Activated CD4-positive, CD25-positive, alpha-beta regulatory T cell treated with anti-CD3 and anti-CD28 coated beads, Interleukin-2, amount 50 U/mL, for 16 hours (primary cell): ENCODE results near the gene ASXL1.

Experiments used
- DNase-seq: peaks from one replicate; pipeline ENCODE4 v3.0.0-alpha.2; 2020; ENCODE audit warnings: low read depth, low spot score

The ASXL1 gene

DNA sequence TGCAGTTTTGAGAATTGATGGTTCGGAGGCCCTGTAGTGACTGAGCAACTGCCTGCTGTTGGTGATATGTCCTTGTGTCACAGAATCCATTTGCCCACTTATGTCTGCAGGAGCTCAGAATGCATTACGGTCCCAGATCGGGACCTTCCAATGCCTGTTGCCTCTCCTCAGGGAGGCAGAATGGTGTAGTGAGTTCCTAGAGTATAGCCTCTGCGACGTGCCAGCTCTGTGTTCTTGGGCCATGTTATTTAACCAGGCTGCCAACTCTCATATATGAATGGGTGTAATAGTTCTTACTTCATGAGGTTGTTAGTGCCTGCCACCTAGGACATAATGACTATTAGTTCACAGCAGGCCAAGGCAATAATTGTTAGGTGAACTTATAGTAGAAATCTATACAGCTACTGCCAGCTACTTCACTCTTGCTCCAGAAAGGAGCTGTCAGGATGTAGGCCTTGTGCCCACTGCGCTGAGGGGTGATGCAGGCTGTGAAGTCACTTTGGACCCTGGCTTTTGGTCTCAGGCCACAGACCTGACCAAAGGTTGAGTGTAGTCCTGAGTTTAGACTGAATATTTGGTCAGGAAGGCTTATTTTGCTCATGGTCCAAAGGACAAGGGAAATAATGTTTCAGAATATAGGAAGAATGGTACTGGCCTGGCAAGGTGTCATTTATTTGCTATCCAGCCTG is 82.1 kb downstream of the ASXL1 start:
- no peak for DNase-seq

DNA sequence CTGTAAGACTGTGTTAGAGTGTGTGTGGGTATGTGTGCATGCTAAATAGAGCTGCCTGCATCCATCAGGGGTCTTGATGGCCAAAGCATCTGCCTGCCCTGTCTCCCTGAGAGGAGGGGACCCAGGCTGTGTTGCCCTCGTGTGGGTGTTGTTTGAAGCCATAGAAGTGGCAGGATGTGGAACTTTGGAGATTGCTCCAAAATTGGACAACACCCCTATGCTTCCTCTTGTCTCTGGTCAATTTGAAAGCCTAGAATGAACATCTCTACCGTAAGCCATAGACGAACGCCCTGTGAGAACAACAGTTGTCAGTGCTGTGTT is 82.6 kb downstream of the ASXL1 start:
- DNase-seq: no peak

DNA sequence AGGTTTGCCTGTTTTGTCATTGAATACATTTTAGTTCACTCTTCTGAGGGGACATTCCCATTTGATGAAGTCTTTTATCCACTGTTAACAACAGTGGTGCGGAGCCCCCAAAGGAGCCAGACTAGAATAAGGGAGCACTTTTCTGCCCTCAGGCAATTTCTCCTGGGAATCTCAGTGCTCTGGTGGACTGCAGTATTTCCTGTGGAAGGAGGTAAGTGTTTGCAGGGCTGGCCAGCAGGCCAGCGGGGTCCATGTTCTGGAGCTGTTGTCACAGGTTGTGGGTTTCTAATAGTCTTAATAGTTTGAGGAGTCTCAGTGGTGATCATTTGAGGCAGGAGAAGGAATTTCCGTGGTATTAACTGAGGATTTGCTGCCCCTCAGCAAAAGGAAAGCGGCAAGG is 83.5 kb downstream of the ASXL1 start:
- DNase-seq: no peak

DNA sequence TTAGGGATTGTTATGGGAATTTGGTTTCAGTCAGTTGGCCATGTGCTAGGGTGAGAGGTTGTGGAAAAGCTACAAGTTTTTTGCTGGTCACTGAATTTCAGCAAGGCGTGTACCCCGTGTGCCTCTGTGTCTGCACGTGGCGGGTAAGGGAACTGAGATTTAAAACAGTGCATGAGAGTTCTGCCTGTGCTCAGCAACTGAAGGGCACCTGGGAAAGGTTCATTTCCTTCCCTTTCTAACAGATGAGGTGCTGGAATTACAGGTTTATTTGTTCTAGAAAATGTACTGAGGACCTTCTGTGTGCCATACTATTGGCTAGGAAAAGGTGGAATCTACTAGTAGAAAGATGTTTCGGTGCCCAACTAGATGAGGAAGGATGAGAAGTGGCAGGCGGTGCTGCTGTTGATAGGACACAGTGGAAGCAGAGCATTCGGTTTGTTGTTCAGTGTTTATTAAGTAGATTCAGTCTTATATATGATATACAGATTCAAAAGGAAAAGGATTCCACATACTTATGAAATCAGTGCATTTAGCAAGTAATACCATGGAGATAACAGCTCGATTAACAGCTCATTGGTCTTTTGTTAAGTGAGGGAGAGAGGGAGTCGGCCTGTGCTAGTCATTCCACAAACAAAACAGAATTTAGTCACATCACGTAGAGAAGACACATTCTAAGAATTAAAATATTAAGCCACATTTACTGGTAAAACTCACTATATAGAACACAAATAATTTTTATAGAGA is 84.7 kb downstream of the ASXL1 start:
- DNase-seq: no peak

DNA sequence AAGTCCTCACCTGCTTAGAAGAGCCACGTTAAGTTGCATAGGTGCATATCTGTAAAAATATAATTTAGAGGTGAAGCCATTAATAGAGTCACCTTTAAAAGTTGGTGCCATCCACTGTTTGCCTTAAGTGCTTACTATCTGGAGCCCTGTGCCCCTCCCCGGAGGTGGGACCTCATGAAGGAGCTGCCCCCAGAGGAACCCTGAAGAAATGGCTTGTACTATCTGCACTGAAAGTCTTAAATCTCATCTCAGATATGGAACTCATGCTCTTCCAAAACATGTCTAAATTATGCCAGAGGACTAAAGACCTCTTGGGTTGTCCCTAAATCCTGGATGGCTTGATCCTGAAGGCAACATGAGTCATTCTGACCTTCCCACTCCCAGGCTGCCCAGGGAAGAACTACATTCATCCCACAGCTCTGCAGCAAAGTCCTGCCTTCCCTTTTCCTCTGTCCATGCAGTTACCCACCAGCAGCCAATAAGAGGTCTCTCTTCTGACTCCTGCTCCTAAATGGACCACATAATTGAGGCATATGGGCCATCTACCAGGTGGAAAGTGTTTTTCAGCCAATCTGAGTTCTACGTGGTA is 85.3 kb downstream of the ASXL1 start:
- DNase-seq: no peak

DNA sequence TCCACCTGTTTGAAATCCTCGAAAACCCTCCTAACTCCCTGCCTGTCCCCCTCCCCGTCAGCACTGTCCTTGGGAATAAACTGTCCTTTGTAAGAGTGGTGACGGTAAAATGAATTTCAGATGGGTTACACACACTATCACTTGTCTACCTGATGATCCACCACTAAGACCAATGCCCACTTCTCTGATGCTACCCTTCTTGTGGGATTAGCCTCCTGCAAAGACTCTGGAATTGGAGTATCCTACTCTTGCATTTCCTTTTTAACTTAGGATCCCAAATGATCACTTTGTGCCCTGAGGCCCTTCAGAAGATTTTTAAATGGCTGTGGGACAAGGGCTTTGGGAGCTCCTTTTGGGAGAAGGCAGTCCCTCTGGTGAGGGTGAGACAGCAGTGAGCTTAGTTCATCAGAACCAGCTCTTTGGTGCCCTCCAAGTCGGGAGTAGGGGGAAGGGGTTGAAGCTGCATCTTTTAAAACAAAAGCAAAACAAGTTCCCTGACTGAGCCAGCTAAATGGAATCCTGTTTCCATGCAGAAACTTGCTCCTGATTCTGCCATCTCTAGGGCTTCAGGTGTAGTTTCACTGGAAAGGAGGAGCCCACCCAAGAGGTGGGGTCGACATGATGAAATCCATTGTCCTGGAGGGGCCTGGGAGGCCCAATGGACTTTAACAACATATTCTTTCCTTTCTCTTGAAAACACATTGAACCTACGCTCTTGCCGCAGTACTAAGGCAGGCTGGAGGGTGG is 86.5 kb downstream of the ASXL1 start:
- no peak for DNase-seq

GRCh38 chr20:32445539-32446273 is 87.6 kb downstream of the ASXL1 start:
- DNase-seq: no peak

- no peak for DNase-seq
Observed at GRCh38 chr20:32446301-32447100, 88.4 kb downstream of the ASXL1 start.

GRCh38 chr20:32447136-32448027 is 89.3 kb downstream of the ASXL1 start:
- DNase-seq: no peak

- DNase-seq: no peak
Observed at GRCh38 chr20:32448306-32449056, 90.3 kb downstream of the ASXL1 start.

DNA sequence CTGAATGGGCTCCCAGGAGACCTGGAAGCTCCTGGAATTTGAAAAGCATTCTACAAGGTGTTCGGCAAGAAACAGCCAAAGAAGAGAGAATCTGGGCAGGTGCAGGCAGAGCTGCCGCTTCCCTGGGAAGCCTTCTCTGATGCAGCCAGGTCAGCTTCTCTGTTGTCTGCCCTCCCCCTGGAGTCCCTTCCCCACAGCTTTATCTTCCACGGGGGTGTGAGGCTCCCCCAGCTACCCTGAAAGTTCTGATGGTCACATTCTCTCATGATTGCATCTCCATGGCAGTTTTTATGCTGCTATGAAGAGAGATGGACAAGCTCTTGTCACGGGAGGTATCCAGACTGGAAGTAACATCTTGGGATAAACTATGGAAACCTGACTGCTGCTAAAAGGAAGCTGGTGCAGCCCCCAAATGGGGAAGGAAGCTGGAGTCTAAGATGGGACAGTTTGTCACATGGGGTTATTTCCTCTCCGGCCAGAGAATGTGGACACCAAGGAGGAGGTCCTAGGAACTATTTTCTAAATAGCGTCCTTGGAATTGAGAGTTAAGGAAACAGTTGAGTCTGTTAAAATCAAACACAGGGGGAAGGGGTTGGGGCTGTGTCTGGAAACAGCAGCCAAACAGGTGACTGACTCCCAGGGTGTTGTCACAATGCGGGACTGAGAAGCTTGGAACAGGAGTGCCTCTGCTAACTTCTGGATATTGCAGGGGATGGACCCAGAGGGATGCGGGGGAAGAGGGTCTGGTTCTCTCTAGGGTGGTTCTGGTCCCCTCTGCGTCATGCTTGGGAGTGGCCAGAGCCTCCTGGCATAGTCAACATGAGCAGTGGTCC is 91.1 kb downstream of the ASXL1 start:
- DNase-seq: no peak

GRCh38 chr20:32449890-32450401 is 91.8 kb downstream of the ASXL1 start:
- DNase-seq: no peak

- no peak for DNase-seq
Observed at GRCh38 chr20:32450484-32451061, 92.4 kb downstream of the ASXL1 start.

- DNase-seq: no peak
Observed at GRCh38 chr20:32451340-32451681, 93.2 kb downstream of the ASXL1 start.

- DNase-seq: no peak
Observed at GRCh38 chr20:32451682-32452461, 93.7 kb downstream of the ASXL1 start.

DNA sequence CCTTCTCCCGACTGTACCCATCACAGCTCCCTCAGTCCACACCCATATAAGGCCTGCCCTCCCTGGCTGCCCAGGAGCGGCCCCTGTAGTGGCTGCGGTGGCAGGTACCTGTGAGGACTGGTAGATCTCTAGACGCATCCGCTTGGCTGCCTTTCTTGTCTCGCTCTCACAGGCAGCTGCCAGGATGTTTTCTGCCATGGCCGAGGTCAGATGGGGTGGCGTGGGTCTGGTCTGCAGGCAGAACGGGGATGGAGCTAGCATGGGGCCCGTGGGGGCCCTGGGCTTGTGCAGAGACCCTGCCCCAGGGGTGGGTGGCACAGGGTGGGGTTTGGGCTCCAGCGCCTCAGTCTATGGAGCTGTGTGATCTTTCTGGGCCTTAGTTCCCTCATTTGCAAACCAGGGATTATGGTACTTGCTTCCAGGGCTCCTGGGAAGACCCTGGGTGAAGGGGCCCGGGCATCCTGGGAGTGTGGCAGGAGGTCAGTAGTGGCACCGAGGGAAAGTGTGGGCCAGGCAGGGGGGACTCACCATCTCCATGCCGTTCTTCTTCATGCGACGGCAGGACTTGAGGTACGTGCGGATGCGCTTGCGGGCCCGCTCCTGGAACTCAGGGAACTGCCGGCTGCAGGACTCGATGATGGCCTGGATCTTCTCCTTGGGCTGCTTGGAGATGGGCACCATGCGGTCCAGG is 94.8 kb downstream of the ASXL1 start:
- DNase-seq: no peak
